GM06990 (cell line): Measurements from ENCODE around the gene SHROOM2.

Experiments
- DNase-seq: peaks from one replicate; pipeline ENCODE4 v3.0.0-alpha.2; 2011; ENCODE audit not compliant: insufficient read length; ENCODE audit errors: extremely low read depth
- H3K27me3 ChIP-seq: replicated peaks from 2 replicates; pipeline ENCODE4 v1.6.0; 2011; ENCODE audit warnings: low read length; ENCODE audit not compliant: control insufficient read depth, insufficient read depth
- H3K36me3 ChIP-seq: 2 replicates; pipeline ENCODE4 v1.5.1; 2011; ENCODE audit warnings: low read length; ENCODE audit not compliant: control insufficient read depth, insufficient read depth
- H3K4me3 ChIP-seq: replicated peaks from 2 replicates; pipeline ENCODE4 v1.5.1; 2011; ENCODE audit warnings: low read depth, mild to moderate bottlenecking, control low read depth, low read length
- TF ChIP-seq, protein P1 (sequence below): IDR thresholded peaks from 2 replicates; pipeline ENCODE4 v1.5.1; 2011; ENCODE audit warnings: low read length, control low read depth, mild to moderate bottlenecking, inconsistent platforms; ENCODE audit not compliant: insufficient read depth, poor library complexity, severe bottlenecking

SHROOM2 gene, protein sequence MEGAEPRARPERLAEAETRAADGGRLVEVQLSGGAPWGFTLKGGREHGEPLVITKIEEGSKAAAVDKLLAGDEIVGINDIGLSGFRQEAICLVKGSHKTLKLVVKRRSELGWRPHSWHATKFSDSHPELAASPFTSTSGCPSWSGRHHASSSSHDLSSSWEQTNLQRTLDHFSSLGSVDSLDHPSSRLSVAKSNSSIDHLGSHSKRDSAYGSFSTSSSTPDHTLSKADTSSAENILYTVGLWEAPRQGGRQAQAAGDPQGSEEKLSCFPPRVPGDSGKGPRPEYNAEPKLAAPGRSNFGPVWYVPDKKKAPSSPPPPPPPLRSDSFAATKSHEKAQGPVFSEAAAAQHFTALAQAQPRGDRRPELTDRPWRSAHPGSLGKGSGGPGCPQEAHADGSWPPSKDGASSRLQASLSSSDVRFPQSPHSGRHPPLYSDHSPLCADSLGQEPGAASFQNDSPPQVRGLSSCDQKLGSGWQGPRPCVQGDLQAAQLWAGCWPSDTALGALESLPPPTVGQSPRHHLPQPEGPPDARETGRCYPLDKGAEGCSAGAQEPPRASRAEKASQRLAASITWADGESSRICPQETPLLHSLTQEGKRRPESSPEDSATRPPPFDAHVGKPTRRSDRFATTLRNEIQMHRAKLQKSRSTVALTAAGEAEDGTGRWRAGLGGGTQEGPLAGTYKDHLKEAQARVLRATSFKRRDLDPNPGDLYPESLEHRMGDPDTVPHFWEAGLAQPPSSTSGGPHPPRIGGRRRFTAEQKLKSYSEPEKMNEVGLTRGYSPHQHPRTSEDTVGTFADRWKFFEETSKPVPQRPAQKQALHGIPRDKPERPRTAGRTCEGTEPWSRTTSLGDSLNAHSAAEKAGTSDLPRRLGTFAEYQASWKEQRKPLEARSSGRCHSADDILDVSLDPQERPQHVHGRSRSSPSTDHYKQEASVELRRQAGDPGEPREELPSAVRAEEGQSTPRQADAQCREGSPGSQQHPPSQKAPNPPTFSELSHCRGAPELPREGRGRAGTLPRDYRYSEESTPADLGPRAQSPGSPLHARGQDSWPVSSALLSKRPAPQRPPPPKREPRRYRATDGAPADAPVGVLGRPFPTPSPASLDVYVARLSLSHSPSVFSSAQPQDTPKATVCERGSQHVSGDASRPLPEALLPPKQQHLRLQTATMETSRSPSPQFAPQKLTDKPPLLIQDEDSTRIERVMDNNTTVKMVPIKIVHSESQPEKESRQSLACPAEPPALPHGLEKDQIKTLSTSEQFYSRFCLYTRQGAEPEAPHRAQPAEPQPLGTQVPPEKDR (N-terminal part only)

DNA sequence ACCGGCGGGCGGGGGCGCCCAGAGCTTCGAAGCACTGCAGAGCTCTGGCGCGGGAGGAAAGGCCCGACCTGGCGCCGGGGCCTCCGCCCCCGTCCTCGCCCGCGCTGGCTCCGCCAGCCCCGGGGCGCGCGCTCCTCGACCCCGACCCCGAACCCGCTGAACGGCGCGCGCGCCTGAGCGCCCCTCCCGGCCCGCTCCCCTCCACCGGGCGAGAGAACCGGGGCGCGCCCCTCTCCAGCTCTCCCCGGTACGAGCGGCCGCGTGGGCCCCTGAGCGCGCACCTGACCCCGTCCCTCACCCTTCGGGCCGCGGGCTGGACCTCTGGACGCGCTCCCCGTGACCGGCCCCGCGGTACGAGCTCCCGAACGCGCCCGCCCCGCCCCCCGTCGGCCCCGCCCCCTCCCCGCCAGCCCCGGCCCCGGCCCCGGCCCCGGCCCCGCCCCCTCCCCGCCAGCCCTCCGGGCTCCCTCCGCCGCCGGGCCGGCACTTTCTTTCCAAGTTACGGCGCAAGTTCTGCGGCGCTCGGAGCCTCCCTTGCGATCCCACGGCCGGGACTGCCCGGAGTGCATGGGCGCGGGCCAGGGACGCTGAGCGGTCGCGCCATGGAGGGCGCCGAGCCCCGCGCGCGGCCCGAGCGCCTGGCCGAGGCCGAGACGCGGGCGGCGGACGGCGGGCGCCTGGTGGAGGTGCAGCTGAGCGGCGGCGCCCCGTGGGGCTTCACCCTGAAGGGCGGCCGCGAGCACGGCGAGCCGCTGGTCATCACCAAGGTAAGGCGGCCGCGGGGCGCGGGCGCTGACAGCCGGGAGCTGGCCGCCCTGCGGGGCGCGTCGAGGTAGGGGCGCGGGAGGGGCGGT is at the start of gene SHROOM2:
Gene SHROOM2 (plus strand): TSS at position 486 of the 854 bp plus-strand sequence. CDS start 117 bp downstream, at position 603.
- H3K27me3 ChIP-seq: no peaks in the 10 kb centered on the region
- TF ChIP-seq, protein P1, sequence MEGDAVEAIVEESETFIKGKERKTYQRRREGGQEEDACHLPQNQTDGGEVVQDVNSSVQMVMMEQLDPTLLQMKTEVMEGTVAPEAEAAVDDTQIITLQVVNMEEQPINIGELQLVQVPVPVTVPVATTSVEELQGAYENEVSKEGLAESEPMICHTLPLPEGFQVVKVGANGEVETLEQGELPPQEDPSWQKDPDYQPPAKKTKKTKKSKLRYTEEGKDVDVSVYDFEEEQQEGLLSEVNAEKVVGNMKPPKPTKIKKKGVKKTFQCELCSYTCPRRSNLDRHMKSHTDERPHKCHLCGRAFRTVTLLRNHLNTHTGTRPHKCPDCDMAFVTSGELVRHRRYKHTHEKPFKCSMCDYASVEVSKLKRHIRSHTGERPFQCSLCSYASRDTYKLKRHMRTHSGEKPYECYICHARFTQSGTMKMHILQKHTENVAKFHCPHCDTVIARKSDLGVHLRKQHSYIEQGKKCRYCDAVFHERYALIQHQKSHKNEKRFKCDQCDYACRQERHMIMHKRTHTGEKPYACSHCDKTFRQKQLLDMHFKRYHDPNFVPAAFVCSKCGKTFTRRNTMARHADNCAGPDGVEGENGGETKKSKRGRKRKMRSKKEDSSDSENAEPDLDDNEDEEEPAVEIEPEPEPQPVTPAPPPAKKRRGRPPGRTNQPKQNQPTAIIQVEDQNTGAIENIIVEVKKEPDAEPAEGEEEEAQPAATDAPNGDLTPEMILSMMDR: no peak
- H3K36me3 ChIP-seq: no peaks in the 10 kb centered on the region
- DNase-seq: no peak
- no peak within 1 kb of the TSS for H3K4me3 ChIP-seq

DNA sequence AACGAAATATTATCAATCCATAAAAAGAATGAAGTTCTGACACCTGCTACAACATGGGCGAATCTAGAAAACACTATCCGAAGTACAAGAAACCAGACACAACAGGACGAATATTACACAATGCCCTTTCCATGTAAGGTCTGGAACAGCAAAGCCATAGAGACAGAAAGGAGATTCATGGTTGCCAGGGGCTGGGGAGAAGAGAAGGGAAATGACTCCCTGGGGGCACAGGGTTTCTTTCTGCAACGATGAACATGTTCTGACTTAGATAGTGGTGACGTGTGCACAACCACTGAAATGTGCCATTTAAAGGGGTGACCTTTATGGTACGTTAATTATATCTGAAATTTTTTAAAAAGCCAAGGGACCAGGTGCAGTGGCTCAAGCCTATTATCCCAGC is 48.9 kb upstream of the SHROOM2 start:
- TF ChIP-seq, protein P1: no peak
- Histone ChIP-seq H3K27me3 (no peaks in the 10 kb centered on the region), H3K36me3 (no peaks in the 10 kb centered on the region), H3K4me3 (no peak overlapping the region)
- no peak for DNase-seq

DNA sequence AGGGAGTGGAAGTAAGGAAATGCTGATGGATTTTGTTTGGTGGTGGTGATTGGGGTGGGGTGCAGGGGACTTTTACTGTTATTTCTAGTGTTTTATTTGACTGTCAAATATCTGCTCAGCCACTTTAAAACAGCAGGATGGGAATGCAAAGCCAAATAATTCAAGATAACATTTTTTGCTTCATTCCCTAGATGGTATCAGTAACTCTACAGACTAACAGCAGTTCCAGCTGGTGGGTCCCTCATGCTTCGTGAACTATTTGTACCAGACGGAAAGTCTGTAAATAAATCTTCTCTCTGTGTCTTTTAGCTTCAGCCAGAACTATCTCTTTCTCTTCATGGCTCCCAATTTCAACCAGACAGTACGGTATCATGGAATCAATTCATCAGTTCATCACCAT is 48.1 kb upstream of the SHROOM2 start:
- no peaks in the 10 kb centered on the region for H3K36me3 ChIP-seq
- no peak for DNase-seq
- no peak overlapping the region for H3K4me3 ChIP-seq
- TF ChIP-seq, protein P1: no peak
- H3K27me3 ChIP-seq: no peaks in the 10 kb centered on the region

DNA sequence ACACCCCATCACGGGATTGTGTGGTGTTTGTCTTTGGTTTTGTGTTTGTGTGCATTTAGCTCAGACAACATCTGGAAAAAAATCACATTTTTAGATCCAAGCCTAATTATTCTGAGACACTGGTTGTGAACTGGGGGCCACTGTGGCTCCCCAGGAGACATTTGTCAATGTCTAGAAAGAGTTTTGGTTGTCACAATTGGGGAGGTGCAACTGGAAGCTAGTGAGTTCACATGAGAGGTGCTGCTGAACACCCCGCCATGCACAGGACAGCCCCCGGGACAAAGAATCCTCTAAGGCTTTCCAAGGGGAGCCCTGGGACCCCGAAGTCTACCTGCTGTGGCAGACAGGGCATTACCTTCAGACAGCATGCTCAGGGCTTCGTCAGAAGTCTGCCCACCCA is 47.1 kb upstream of the SHROOM2 start:
- Histone ChIP-seq H3K36me3 (no peaks in the 10 kb centered on the region), H3K27me3 (no peaks in the 10 kb centered on the region), H3K4me3 (no peak overlapping the region)
- TF ChIP-seq, protein P1: no peak
- DNase-seq: no peak
